Calu3 (cell line): ENCODE results near the gene HSPB2. TPM values are rescaled to one million over a fixed set of nuclear protein-coding genes. Genes with fewer than 3 reads are reported as not detected.

Source experiments
- BruUV-seq: library from RNA; stranded (reverse); fragments of 400-500 nt; replicated peaks from 2 replicates; lab custom pipeline; 2021; lab: Mats Ljungman, UMichigan
- CTCF ChIA-PET: fragments of 300-600 bp; sonication (Branson Sonifier 250); formaldehyde crosslinking; loops from one replicate; lab custom pipeline; 2022; ENCODE audit warnings: antibody characterized with exemption; lab: Charles Lee
- DNase-seq: peaks from one replicate; pipeline ENCODE4 v3.0.0; 2022
- H3K27ac Mint-ChIP-seq: one replicate; pipeline ENCODE4 v1.8.0; 2022; ENCODE audit warnings: mixed read lengths; ENCODE audit not compliant: unreplicated experiment
- H3K27me3 Mint-ChIP-seq: one replicate; pipeline ENCODE4 v1.8.0; 2022; ENCODE audit warnings: mixed read lengths; ENCODE audit not compliant: unreplicated experiment
- H3K36me3 Mint-ChIP-seq: one replicate; pipeline ENCODE4 v1.8.0; 2022; ENCODE audit warnings: mild to moderate bottlenecking, moderate library complexity, mixed read lengths; ENCODE audit not compliant: insufficient read depth, unreplicated experiment
- H3K4me1 Mint-ChIP-seq: one replicate; pipeline ENCODE4 v1.8.0; 2022; ENCODE audit warnings: mild to moderate bottlenecking, low read depth, mixed read lengths; ENCODE audit not compliant: unreplicated experiment
- H3K4me3 Mint-ChIP-seq: one replicate; pipeline ENCODE4 v1.8.0; 2022; ENCODE audit warnings: mild to moderate bottlenecking, low read depth, moderate library complexity, mixed read lengths; ENCODE audit not compliant: unreplicated experiment
- H3K9me3 Mint-ChIP-seq: one replicate; pipeline ENCODE4 v1.8.0; 2022; ENCODE audit warnings: low read depth, mixed read lengths; ENCODE audit not compliant: unreplicated experiment
- intact Hi-C: fragments of 100-400 bp; cut with micrococcal nuclease; formaldehyde crosslinking; loops from one replicate; pipeline ENCODE4 v1.10.0; 2022; ENCODE audit not compliant: unreplicated experiment
- total RNA-seq: library from RNA; stranded (reverse); gene quantifications from 2 replicates; pipeline ENCODE4 v1.2.3, GENCODE V29; 2022
- TF ChIP-seq, protein P1 (sequence below): fragments of 200-600 bp; IDR thresholded peaks from one replicate; pipeline ENCODE4 v1.8.0; 2022; ENCODE audit warnings: antibody characterized with exemption; ENCODE audit not compliant: unreplicated experiment

The HSPB2 gene
- total RNA-seq, 1 experiment from 2014 or later = not detected

DNA sequence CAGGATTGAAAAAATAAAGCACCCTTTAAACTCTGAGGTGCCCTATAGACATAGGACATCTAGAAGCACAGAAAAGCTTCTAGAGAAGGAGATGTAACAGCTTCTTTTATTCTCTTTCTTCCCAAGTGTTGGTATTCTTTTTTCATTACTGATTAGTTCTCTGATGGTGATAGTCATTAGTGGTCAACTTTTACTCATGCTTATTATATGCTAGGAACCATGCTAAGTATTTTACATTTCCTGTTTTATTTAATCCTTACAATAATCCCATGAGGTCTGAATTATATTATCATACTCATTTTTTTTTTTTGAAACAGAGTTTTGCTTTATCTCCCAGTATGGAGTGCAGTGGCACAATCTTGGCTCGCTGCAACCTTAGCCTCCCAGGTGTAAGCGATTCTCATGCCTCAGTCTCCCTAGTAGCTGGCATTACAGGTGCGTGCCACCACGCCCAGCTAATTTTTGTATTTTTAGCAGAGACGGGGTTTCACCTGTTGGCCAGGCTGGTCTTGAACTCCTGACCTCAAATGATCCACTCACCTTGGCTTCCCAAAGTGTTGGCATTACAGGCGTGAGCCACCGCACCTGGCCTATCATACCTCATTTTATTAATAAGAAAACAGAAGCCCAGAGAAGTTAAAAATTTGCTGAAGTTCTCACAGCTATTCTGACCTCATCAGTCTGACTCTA is 9.2 kb downstream of the HSPB2 start:
- Mint-ChIP-seq H3K4me1 (peaks cover 23% of the 10 kb centered on the region), H3K4me3 (no peak overlapping the region), H3K27ac (no peak overlapping the region), H3K9me3 (no peaks in the 10 kb centered on the region), H3K36me3 (peaks cover 12% of the 10 kb centered on the region), H3K27me3 (no peaks in the 10 kb centered on the region)
- intact Hi-C loops = no loop called here
- BruUV-seq = no TSS peak
- CTCF ChIA-PET = no interaction called here
- TF ChIP-seq, protein P1, sequence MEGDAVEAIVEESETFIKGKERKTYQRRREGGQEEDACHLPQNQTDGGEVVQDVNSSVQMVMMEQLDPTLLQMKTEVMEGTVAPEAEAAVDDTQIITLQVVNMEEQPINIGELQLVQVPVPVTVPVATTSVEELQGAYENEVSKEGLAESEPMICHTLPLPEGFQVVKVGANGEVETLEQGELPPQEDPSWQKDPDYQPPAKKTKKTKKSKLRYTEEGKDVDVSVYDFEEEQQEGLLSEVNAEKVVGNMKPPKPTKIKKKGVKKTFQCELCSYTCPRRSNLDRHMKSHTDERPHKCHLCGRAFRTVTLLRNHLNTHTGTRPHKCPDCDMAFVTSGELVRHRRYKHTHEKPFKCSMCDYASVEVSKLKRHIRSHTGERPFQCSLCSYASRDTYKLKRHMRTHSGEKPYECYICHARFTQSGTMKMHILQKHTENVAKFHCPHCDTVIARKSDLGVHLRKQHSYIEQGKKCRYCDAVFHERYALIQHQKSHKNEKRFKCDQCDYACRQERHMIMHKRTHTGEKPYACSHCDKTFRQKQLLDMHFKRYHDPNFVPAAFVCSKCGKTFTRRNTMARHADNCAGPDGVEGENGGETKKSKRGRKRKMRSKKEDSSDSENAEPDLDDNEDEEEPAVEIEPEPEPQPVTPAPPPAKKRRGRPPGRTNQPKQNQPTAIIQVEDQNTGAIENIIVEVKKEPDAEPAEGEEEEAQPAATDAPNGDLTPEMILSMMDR = no peak
- no peak for DNase-seq

DNA sequence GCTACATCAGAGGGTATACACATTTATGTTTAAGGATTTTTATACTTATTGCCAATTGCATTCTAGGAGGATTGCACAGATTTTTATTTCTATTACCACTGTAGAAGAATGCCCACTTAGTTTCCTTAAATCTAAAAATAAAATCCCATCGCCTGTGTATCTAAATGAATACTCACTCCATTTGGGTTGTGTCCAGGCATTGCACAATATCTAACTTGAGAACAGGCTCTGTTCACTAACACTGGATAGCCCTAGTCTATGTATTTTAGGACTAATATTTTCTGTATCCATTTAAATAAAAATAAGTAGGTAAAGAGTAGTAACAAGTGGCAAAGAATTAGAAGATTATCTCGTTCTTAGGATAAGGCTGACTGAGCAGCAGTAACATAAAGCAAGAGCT is 10.3 kb downstream of the HSPB2 start:
- Mint-ChIP-seq H3K27ac (peak overlapping the region; percentile 52), H3K4me3 (no peak overlapping the region), H3K4me1 (peaks cover 23% of the 10 kb centered on the region), H3K36me3 (peaks cover 19% of the 10 kb centered on the region), H3K27me3 (no peaks in the 10 kb centered on the region), H3K9me3 (no peaks in the 10 kb centered on the region)
- CTCF ChIA-PET = no interaction called here
- no TSS peak for BruUV-seq
- intact Hi-C loops = no loop called here
- TF ChIP-seq, protein P1 = no peak
- DNase-seq = no peak

DNA sequence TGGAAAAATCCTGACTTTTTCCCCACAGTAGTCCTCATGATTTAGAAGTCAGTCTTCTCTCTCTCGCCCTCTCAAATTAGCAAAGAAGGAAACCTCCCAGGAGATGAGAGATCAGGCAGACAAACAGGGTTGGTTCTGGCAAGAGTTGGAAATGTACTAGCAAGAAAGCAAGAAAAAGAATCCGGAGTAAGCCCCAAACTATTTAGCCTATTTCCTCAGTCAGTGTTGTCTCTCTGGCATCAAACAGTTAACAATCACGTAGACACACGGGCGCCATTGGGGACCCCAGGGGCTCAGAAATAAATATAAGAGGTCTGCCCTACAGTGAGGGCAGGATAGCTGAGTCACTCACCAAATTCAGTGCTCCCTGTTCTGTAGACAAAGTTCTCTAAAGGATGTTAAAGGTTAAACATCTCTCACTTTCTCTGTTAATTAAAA is 10.8 kb downstream of the HSPB2 start:
- CTCF ChIA-PET = no interaction called here
- TF ChIP-seq, protein P1 = no peak
- DNase-seq = no peak
- Mint-ChIP-seq H3K4me3 (no peak overlapping the region), H3K27me3 (no peaks in the 10 kb centered on the region), H3K36me3 (peaks cover 19% of the 10 kb centered on the region), H3K4me1 (peaks cover 23% of the 10 kb centered on the region), H3K27ac (peak overlapping the region; percentile 52), H3K9me3 (no peaks in the 10 kb centered on the region)
- no TSS peak for BruUV-seq
- intact Hi-C loops = no loop called here

DNA sequence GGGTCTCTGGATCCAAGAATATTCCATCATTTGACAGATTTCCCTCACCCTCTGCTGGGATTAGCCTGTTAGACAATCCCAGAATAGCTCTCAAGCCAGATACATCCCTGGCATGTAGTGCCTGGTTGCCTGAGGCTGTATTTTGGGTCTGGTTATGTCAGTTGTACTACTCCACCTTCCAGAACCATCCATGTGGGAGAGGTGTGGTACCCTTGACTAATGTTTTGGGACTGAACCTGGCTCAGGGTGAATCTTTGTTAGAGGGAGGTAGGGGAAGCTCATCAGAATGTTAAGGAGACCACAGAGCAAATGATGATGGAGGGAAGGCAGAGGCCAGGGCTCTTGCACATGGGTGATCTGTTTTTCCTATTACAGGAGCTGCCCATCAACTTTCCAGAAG is 11.4 kb downstream of the HSPB2 start:
- CTCF ChIA-PET = no interaction called here
- Mint-ChIP-seq H3K9me3 (no peaks in the 10 kb centered on the region), H3K36me3 (peaks cover 14% of the 10 kb centered on the region), H3K27ac (peak overlapping the region; percentile 52), H3K4me1 (peaks cover 23% of the 10 kb centered on the region), H3K4me3 (no peak overlapping the region), H3K27me3 (no peaks in the 10 kb centered on the region)
- no TSS peak for BruUV-seq
- TF ChIP-seq, protein P1 = no peak
- intact Hi-C loops = no loop called here
- no peak for DNase-seq
